ENCODE measurements around the gene FBXL19.

FBXL19 gene

GRCh38 chr16:30996324-30996984 lies 73.1 kb downstream of the FBXL19 start:
- TF ChIP-seq CTCF (IDR thresholded peaks at IDR 0.05; ENCODE audit: insufficient read depth, low read depth, low read length, missing control alignments), result no peak
- H3K4me3 ChIP-seq (ENCODE audit: low read depth, low read length), result peak overlapping the region; percentile 88
- DNase-seq (ENCODE audit: low read depth), result peak; percentile 49

GRCh38 chr16:30996985-30997724 lies 73.8 kb downstream of the FBXL19 start:
- peak; percentile 93 for DNase-seq (ENCODE audit: low read depth)
- TF ChIP-seq CTCF (IDR thresholded peaks at IDR 0.05; ENCODE audit: insufficient read depth, low read depth, low read length, missing control alignments), result no peak
- peak overlapping the region; percentile 88 for H3K4me3 ChIP-seq (ENCODE audit: low read depth, low read length)

- no peak for DNase-seq (ENCODE audit: low read depth)
- H3K4me3 ChIP-seq (ENCODE audit: low read depth, low read length), result peak overlapping the region; percentile 44
- no peak for TF ChIP-seq CTCF (IDR thresholded peaks at IDR 0.05; ENCODE audit: insufficient read depth, low read depth, low read length, missing control alignments)
Observed at GRCh38 chr16:30997725-30998711, 74.6 kb downstream of the FBXL19 start.

Measured in GM12865 (cell line).